Left ventricle myocardium inferior (tissue), 1 donor: ENCODE results near the gene RANBP3. TPM values are rescaled to one million over a fixed set of nuclear protein-coding genes. Genes with fewer than 3 reads are reported as not detected.
A peak's percentile ranks its signal among the peaks of the same experiment; 100 is the strongest.

ENCODE experiments used
- DNase-seq: peaks from one replicate; pipeline ENCODE4 v3.0.0-alpha.2; 2020
- H3K27ac ChIP-seq: fragments of 200-600 bp; replicated peaks from 2 replicates; pipeline ENCODE4 v1.8.0; 2021
- H3K27me3 ChIP-seq: fragments of 200-600 bp; 2 replicates; pipeline ENCODE4 v1.8.0; 2021; ENCODE audit warnings: low read depth
- H3K36me3 ChIP-seq: fragments of 200-600 bp; 2 replicates; pipeline ENCODE4 v1.8.0; 2021
- H3K4me1 ChIP-seq: fragments of 200-600 bp; 2 replicates; pipeline ENCODE4 v1.8.0; 2021
- H3K4me3 ChIP-seq: fragments of 200-600 bp; 2 replicates; pipeline ENCODE4 v1.8.0; 2021; ENCODE audit warnings: mild to moderate bottlenecking, moderate library complexity
- H3K9me3 ChIP-seq: fragments of 200-600 bp; replicated peaks from 2 replicates; pipeline ENCODE4 v1.8.0; 2021
- intact Hi-C: fragments of 100-400 bp; cut with micrococcal nuclease; formaldehyde crosslinking; loops from one replicate; pipeline ENCODE4 v1.11.0; 2022
- total RNA-seq: library from RNA; stranded (reverse); fragmentation: NEBNext Ultra II Directional; extraction: Animal tissue kit (Norgen Biotek cat#: 25700); gene quantifications from one replicate; pipeline ENCODE4 v1.2.1, GENCODE V29; 2021
- TF ChIP-seq, protein P1 (sequence below): fragments of 200-600 bp; IDR thresholded peaks from 2 replicates; pipeline ENCODE4 v1.8.0; 2021; ENCODE audit warnings: antibody characterized with exemption, mild to moderate bottlenecking, borderline replicate concordance
- donor health status: DM: no; HTN: yes; CAD: no; lungs with severe emphysema.

Gene RANBP3
- total RNA-seq, 1 donor from 2014 or later: 54.8 TPM

DNA sequence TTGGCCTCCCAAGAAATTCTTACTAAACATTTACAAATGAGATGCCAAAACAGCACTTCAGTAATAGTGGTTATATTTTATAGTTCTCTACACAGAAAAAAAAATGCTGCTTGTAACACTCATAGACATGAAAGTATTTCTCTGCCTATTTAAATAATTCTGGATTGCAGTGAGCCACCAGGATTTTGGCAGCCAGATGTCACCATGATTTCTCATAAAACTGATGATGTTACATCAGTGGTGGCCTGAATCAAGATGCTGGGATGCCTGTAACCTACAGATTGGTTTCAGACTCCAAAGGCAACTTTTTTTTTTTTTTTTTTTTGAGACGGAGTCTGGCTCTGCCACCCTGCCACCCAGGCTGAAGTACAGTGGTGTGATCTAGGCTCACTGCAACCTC, 66.6 kb downstream of the RANBP3 start:
- H3K27me3 ChIP-seq: no peaks in the 10 kb centered on the region
- peaks cover 26% of the 10 kb centered on the region for H3K4me1 ChIP-seq
- H3K4me3 ChIP-seq: no peak overlapping the region
- DNase-seq: no peak
- TF ChIP-seq, protein P1, sequence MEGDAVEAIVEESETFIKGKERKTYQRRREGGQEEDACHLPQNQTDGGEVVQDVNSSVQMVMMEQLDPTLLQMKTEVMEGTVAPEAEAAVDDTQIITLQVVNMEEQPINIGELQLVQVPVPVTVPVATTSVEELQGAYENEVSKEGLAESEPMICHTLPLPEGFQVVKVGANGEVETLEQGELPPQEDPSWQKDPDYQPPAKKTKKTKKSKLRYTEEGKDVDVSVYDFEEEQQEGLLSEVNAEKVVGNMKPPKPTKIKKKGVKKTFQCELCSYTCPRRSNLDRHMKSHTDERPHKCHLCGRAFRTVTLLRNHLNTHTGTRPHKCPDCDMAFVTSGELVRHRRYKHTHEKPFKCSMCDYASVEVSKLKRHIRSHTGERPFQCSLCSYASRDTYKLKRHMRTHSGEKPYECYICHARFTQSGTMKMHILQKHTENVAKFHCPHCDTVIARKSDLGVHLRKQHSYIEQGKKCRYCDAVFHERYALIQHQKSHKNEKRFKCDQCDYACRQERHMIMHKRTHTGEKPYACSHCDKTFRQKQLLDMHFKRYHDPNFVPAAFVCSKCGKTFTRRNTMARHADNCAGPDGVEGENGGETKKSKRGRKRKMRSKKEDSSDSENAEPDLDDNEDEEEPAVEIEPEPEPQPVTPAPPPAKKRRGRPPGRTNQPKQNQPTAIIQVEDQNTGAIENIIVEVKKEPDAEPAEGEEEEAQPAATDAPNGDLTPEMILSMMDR: no peak
- H3K27ac ChIP-seq: no peak overlapping the region
- intact Hi-C loops: no loop called here
- H3K36me3 ChIP-seq: peaks cover 27% of the 10 kb centered on the region
- H3K9me3 ChIP-seq: no peaks in the 10 kb centered on the region

DNA sequence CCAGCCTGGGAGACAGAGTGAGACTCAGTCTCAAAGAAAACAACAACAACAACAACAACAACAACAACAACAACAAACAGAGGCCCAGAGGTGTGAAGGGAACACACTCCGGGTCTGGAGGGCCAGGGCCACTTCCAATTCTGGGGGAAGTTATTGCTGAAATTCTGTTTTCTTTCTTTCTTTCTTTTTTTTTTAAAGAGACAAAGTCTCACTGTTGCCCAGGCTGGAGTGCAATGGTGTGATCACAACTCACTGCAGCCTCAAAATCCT, 67.4 kb downstream of the RANBP3 start:
- Histone ChIP-seq H3K36me3 (peaks cover 19% of the 10 kb centered on the region), H3K4me3 (no peak overlapping the region), H3K27me3 (no peaks in the 10 kb centered on the region), H3K9me3 (no peaks in the 10 kb centered on the region), H3K27ac (no peak overlapping the region), H3K4me1 (peaks cover 24% of the 10 kb centered on the region)
- intact Hi-C loops: no loop called here
- DNase-seq: no peak
- TF ChIP-seq, protein P1: no peak

DNA sequence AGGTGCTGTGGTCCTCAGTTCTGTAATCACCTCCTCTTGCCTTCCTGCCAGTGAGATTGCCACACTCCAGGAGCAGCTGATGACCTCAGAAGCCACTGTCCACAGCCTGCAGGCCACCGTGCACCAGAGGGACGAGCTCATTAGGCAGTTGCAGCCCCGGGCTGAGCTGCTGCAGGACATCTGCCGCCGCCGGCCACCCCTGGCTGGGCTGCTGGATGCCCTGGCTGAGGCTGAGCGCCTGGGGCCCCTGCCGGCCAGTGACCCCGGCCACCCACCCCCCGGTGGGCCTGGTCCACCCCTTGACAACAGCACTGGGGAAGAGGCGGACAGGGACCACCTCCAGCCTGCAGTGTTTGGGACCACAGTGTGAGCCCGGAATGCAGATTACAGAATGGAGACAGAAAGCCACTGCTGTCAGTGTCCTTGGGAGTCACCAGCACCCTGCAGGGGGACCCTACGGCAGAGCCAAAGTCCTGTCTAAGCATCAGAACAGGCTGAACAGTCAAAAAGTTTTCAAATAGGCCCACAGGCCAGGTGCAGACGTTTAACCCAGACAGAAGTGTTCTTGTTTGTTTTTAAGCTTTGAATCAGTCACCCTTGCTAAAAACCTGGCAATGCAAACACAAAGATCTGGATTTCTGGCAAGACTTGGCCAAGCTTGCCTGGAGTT, 69.0 kb downstream of the RANBP3 start:
- no peaks in the 10 kb centered on the region for H3K27me3 ChIP-seq
- intact Hi-C loops: no loop called here

DNA sequence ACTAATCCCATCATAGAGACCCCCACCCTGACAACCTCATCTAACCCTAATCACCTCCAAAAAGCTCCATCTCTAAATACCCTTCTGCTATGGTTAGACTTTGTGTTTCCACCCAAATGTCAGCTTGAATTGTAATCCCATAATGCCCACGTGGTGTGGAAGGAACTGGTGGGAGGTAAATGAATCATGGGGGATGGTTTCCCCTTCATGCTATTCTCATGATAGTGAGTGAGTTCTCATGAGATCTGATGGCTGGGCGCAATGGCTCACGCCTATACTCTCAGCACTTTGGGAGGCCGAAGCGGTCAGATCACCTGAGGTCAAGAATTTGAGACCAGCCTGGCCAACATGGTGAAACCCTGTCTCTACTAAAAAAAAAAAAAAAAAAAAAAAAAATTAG, 70.7 kb downstream of the RANBP3 start:
- Histone ChIP-seq H3K9me3 (no peaks in the 10 kb centered on the region), H3K27ac (no peak overlapping the region), H3K4me1 (peaks cover 32% of the 10 kb centered on the region), H3K36me3 (peaks cover 16% of the 10 kb centered on the region), H3K27me3 (no peaks in the 10 kb centered on the region), H3K4me3 (no peak overlapping the region)
- TF ChIP-seq, protein P1: no peak
- intact Hi-C loops: no loop called here
- no peak for DNase-seq

More for the DNA sequence above, 69.0 kb downstream of the RANBP3 start:
- Histone ChIP-seq H3K27ac (no peak overlapping the region), H3K36me3 (peaks cover 16% of the 10 kb centered on the region), H3K4me1 (peaks cover 17% of the 10 kb centered on the region), H3K9me3 (no peaks in the 10 kb centered on the region), H3K4me3 (no peak overlapping the region)
- DNase-seq: no peak
- TF ChIP-seq, protein P1: no peak

DNA sequence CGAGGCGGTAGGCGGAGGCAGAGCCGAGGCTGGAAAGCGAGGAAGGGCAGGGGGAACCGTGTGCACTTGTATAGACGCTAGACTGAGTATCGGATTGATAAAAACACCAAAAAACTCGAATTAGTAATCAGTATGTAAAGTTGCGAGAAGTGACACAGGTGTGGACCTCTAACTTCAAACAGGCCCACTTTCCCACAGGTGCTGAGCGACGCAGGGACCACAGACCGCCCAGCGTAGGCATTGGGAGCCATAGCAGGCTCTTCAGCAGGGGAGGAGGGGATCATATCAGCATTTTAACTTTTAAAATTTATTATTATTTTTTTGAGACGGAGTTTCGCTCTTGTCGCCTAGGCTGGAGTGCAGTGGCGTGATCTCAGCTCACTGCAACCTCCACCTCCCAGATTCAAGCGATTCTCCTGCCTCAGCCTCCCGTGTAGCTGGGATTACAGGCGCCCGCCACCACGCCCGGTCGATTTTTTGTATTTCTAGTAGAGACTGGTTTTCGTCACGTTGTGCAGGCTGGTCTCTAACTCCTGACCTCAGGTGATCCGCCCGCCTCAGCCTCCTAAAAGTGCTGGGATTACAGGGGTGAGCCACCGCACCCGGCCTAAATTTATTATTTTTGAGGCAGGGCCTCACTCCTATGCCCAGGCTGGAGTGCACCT, 72.7 kb downstream of the RANBP3 start:
- peaks cover 25% of the 10 kb centered on the region for H3K36me3 ChIP-seq
- intact Hi-C loops: no loop called here
- no peaks in the 10 kb centered on the region for H3K9me3 ChIP-seq
- H3K4me3 ChIP-seq: peak overlapping the region; percentile 80
- H3K27ac ChIP-seq: peak overlapping the region; percentile 97
- H3K27me3 ChIP-seq: no peaks in the 10 kb centered on the region
- peaks cover 47% of the 10 kb centered on the region for H3K4me1 ChIP-seq
- TF ChIP-seq, protein P1: no peak
- DNase-seq: no peak
